Activated CD4-positive, alpha-beta T cell treated with anti-CD3 and anti-CD28 coated beads, Interleukin-2, Interleukin-4, amounts not matched to agents 100 ng/mL and 50 ng/mL, durations not matched to agents 16 hours and 8 hours (primary cell): ENCODE results near the gene JARID2.

Experiments used
- DNase-seq: peaks from one replicate; pipeline ENCODE4 v3.0.0-alpha.2; 2020; ENCODE audit warnings: low spot score

Gene JARID2

GRCh38 chr6:15335916-15336315 is 90.0 kb downstream of the JARID2 start:
- DNase-seq: no peak

- no peak for DNase-seq
These were observed 91.2 kb downstream of the JARID2 start for GRCh38 chr6:15336900-15337560.

- no peak for DNase-seq
These were observed 91.7 kb downstream of the JARID2 start for GRCh38 chr6:15337582-15337981.

GRCh38 chr6:15338476-15338875 is 92.6 kb downstream of the JARID2 start:
- DNase-seq: no peak

GRCh38 chr6:15339081-15339480 is 93.2 kb downstream of the JARID2 start:
- DNase-seq: no peak

GRCh38 chr6:15340105-15340601 is 94.3 kb downstream of the JARID2 start:
- no peak for DNase-seq

GRCh38 chr6:15340775-15341174 is 94.9 kb downstream of the JARID2 start:
- no peak for DNase-seq

- no peak for DNase-seq
These were observed 95.6 kb downstream of the JARID2 start for GRCh38 chr6:15341311-15342001.

- no peak for DNase-seq
These were observed 96.2 kb downstream of the JARID2 start for GRCh38 chr6:15342114-15342513.

- no peak for DNase-seq
These were observed 97.8 kb downstream of the JARID2 start for GRCh38 chr6:15343490-15344191.

GRCh38 chr6:15344192-15344519 is 98.3 kb downstream of the JARID2 start:
- DNase-seq: no peak

GRCh38 chr6:15344831-15345230 is 99.0 kb downstream of the JARID2 start:
- no peak for DNase-seq

- no peak for DNase-seq
These were observed 100.4 kb downstream of the JARID2 start for GRCh38 chr6:15346315-15346714.

- no peak for DNase-seq
These were observed 102.7 kb downstream of the JARID2 start for GRCh38 chr6:15348528-15348927.

- DNase-seq: no peak
These were observed 103.5 kb downstream of the JARID2 start for GRCh38 chr6:15349379-15349778.

GRCh38 chr6:15350386-15351083 is 104.7 kb downstream of the JARID2 start:
- DNase-seq: no peak

GRCh38 chr6:15351631-15352030 is 105.8 kb downstream of the JARID2 start:
- no peak for DNase-seq

- no peak for DNase-seq
These were observed 106.4 kb downstream of the JARID2 start for GRCh38 chr6:15352220-15352619.

GRCh38 chr6:15352845-15353244 is 107.0 kb downstream of the JARID2 start:
- no peak for DNase-seq

- no peak for DNase-seq
These were observed 109.8 kb downstream of the JARID2 start for GRCh38 chr6:15355683-15356099.

- no peak for DNase-seq
These were observed 110.3 kb downstream of the JARID2 start for GRCh38 chr6:15356179-15356578.

GRCh38 chr6:15356937-15357336 is 111.1 kb downstream of the JARID2 start:
- DNase-seq: no peak

- no peak for DNase-seq
These were observed 111.9 kb downstream of the JARID2 start for GRCh38 chr6:15357782-15358181.
